NCI-H128 (cell line): ENCODE results near the gene SLIT3.

Experiments used
- DNase-seq: peaks from one replicate; lab custom pipeline; 2025; ENCODE audit not compliant: unreplicated experiment; lab: John Stamatoyannopoulos, UW

SLIT3 gene

GRCh38 chr5:169299663-169300467 is 1.1 kb downstream of the SLIT3 start:
- no peak for DNase-seq

GRCh38 chr5:169299191-169299662 is 1.7 kb downstream of the SLIT3 start:
- no peak for DNase-seq

GRCh38 chr5:169298193-169298592 is 2.7 kb downstream of the SLIT3 start:
- DNase-seq = no peak

GRCh38 chr5:169296419-169297143 is 4.4 kb downstream of the SLIT3 start:
- no peak for DNase-seq

- DNase-seq = no peak
Observed at GRCh38 chr5:169295306-169295705, 5.6 kb downstream of the SLIT3 start.

- no peak for DNase-seq
Observed at GRCh38 chr5:169294621-169295020, 6.3 kb downstream of the SLIT3 start.

- no peak for DNase-seq
Observed at GRCh38 chr5:169291877-169292276, 9.1 kb downstream of the SLIT3 start.

GRCh38 chr5:169290895-169291294 is 10.0 kb downstream of the SLIT3 start:
- DNase-seq = no peak

GRCh38 chr5:169289520-169289919 is 11.4 kb downstream of the SLIT3 start:
- DNase-seq = no peak

- no peak for DNase-seq
Observed at GRCh38 chr5:169288066-169288930, 12.6 kb downstream of the SLIT3 start.

- no peak for DNase-seq
Observed at GRCh38 chr5:169287529-169287928, 13.4 kb downstream of the SLIT3 start.

- no peak for DNase-seq
Observed at GRCh38 chr5:169286572-169287300, 14.2 kb downstream of the SLIT3 start.

- DNase-seq = no peak
Observed at GRCh38 chr5:169283887-169284286, 17.1 kb downstream of the SLIT3 start.

GRCh38 chr5:169281625-169282024 is 19.3 kb downstream of the SLIT3 start:
- DNase-seq = no peak

- no peak for DNase-seq
Observed at GRCh38 chr5:169280696-169281095, 20.2 kb downstream of the SLIT3 start.

- no peak for DNase-seq
Observed at GRCh38 chr5:169280286-169280685, 20.7 kb downstream of the SLIT3 start.

- no peak for DNase-seq
Observed at GRCh38 chr5:169279125-169279524, 21.8 kb downstream of the SLIT3 start.

- DNase-seq = no peak
Observed at GRCh38 chr5:169273881-169274280, 27.1 kb downstream of the SLIT3 start.

GRCh38 chr5:169273451-169273850 is 27.5 kb downstream of the SLIT3 start:
- no peak for DNase-seq

GRCh38 chr5:169272731-169273427 is 28.1 kb downstream of the SLIT3 start:
- DNase-seq = peak; percentile 54
